Right lobe of liver (tissue), 6 donors: ENCODE results near the gene CYLD. TPM values are rescaled to one million over a fixed set of nuclear protein-coding genes. Genes with fewer than 3 reads are reported as not detected.

Source experiments
- ATAC-seq, 4 donors: fragments of 200-7000 bp; cut with Tn5 transposase; one replicate each; pipeline ENCODE4 v1.9.1; 2020; ENCODE audit warnings: mild to moderate bottlenecking in 4 of 4, moderate library complexity in 4 of 4
- DNase-seq, 3 donors: peaks; one replicate each; pipeline ENCODE4 v3.0.0-alpha.2; 2020
- H3K27ac ChIP-seq, 3 donors: fragments of 200-600 bp; one replicate each; pipeline ENCODE4 v1.8.0; 2022
- H3K27me3 ChIP-seq, 2 donors: fragments of 200-600 bp; one replicate each; pipeline ENCODE4 v1.8.0; 2022
- H3K36me3 ChIP-seq, 4 donors: fragments of 200-600 bp; sonication (generic) in 1 of 4; one replicate each; pipeline versions ENCODE4 v1.5.1 to v1.8.0; 2017 to 2022; ENCODE audit warnings: control low read depth in 1 of 4
- H3K4me1 ChIP-seq, 4 donors: fragments of 200-600 bp; sonication (generic) in 1 of 4; one replicate each; pipeline versions ENCODE4 v1.5.1 to v1.8.0; 2017 to 2022; ENCODE audit warnings: control low read depth in 1 of 4
- H3K4me3 ChIP-seq, 3 donors: fragments of 200-600 bp; one replicate each; pipeline ENCODE4 v1.8.0; 2022
- H3K9me3 ChIP-seq, 4 donors: fragments of 200-600 bp; sonication (generic) in 1 of 4; one replicate each; pipeline versions ENCODE4 v1.5.1 to v1.8.0; 2017 to 2022; ENCODE audit warnings: control low read depth in 1 of 4
- CTCF ChIP-seq, 4 donors: fragments of 200-600 bp in 3 of 4; fragments of 450-650 bp in 1 of 4; IDR thresholded peaks; one replicate each; pipeline versions ENCODE4 v1.5.1 to v1.8.0; 2016 to 2022; ENCODE audit warnings: antibody characterized with exemption in 4 of 4, mild to moderate bottlenecking in 2 of 4
- POLR2A ChIP-seq: fragments of 450-650 bp; IDR thresholded peaks from one replicate; pipeline ENCODE4 v1.6.1; 2017; ENCODE audit warnings: antibody characterized with exemption, mild to moderate bottlenecking
- WGBS: methylation state at CpG from one replicate; pipeline ENCODE4 v1.1.6; 2018; ENCODE audit warnings: low coverage, low lambda C conversion rate; ENCODE audit not compliant: insufficient coverage; ENCODE audit errors: missing lambda C conversion rate; 5-methylcytosine and 5-hydroxymethylcytosine counted together
- intact Hi-C, 2 donors: fragments of 100-400 bp; cut with DNase I; formaldehyde crosslinking; loops; one replicate each; pipeline versions ENCODE4 v1.11.2 to v1.14.1; 2022
- total RNA-seq, 6 experiments: library from RNA; depleted of rRNA in 2 of 6; stranded (reverse); fragments of >200 nt in 2 of 6; fragmentation: NEBNext Ultra II Directional in 3 of 6; extraction: Animal tissue kit (Norgen Biotek cat#: 25700) in 3 of 6; gene quantifications; one replicate each; pipeline versions ENCODE4 v1.1.0 to v1.2.4, GENCODE V29; 2016 to 2023
- donor health status: DM: no; HTN: yes; CAD: no.
- donor health status: DM: no; HTN: no; CAD: no.
- donor health status: DM: no; HTN: no; CAD: no.
- donor health status: DM: no; HTN: yes; CAD: no.
- donor health status: DM: no; HTN: yes; CAD: no.

CYLD gene
- total RNA-seq, 6 experiments from 2014 or later, result 17.0 to 34.2 (median 19.5) TPM

- H3K4me1 ChIP-seq, result peaks cover 0 to 55% (median 20%) of the 10 kb centered on the region in 4 donors
- H3K9me3 ChIP-seq, result no peaks in the 10 kb centered on the region
- DNase-seq, result peak in 2 of 3 donors; percentile 42 to 75
- peak; percentile 64 to 82 (median 69) for ATAC-seq
- 26% methylated on average over 2 of the region's 2 CpGs for WGBS
- no peaks in the 10 kb centered on the region for H3K36me3 ChIP-seq
- intact Hi-C loops, result no loop called here
- no peak overlapping the region for H3K4me3 ChIP-seq
- no peak for TF ChIP-seq CTCF (IDR thresholded peaks at IDR 0.05)
- no peak for TF ChIP-seq POLR2A
- no peaks in the 10 kb centered on the region for H3K27me3 ChIP-seq
- peak overlapping the region; percentile 62 to 87 (median 62) for H3K27ac ChIP-seq
Observed at GRCh38 chr16:50838885-50839284, 97.0 kb downstream of the CYLD start.

- Histone ChIP-seq H3K4me1 (peaks cover 0 to 59% (median 22%) of the 10 kb centered on the region in 4 donors), H3K27ac (peak overlapping the region in 2 of 3 donors; percentile 62 to 87), H3K9me3 (no peaks in the 10 kb centered on the region), H3K4me3 (no peak overlapping the region), H3K36me3 (no peaks in the 10 kb centered on the region), H3K27me3 (no peaks in the 10 kb centered on the region)
- intact Hi-C loops, result no loop called here
- TF ChIP-seq CTCF (IDR thresholded peaks at IDR 0.05) (no peak), POLR2A (no peak)
- WGBS, result 97% methylated on average over 4 of the region's 5 CpGs
- no peak for ATAC-seq
- DNase-seq, result no peak
Observed at GRCh38 chr16:50839356-50839755, 97.5 kb downstream of the CYLD start.

GRCh38 chr16:50839920-50840729, 98.2 kb downstream of the CYLD start:
- Histone ChIP-seq H3K4me3 (no peak overlapping the region), H3K4me1 (peaks cover 0 to 67% (median 26%) of the 10 kb centered on the region in 4 donors), H3K27ac (peak overlapping the region in 2 of 3 donors; percentile 85 to 87), H3K36me3 (no peaks in the 10 kb centered on the region), H3K9me3 (no peaks in the 10 kb centered on the region), H3K27me3 (no peaks in the 10 kb centered on the region)
- intact Hi-C loops, result no loop called here
- TF ChIP-seq POLR2A, result no peak
- no peak for TF ChIP-seq CTCF (IDR thresholded peaks at IDR 0.05)
- DNase-seq (no peak), ATAC-seq (peak in 1 of 4 donors; percentile 3)
- whole genome bisulfite sequencing, result 81% methylated on average over 3 of the region's 16 CpGs

- peaks cover 0 to 63% (median 27%) of the 10 kb centered on the region in 4 donors for H3K4me1 ChIP-seq
- no peak for TF ChIP-seq CTCF (IDR thresholded peaks at IDR 0.05)
- TF ChIP-seq POLR2A, result no peak
- WGBS, result 33% methylated on average over 27 of the region's 44 CpGs
- H3K9me3 ChIP-seq, result no peaks in the 10 kb centered on the region
- no peak for DNase-seq
- H3K4me3 ChIP-seq, result peak overlapping the region; percentile 18 to 35 (median 28)
- no peak for ATAC-seq
- intact Hi-C loops, result no loop called here
- H3K27me3 ChIP-seq, result no peaks in the 10 kb centered on the region
- H3K36me3 ChIP-seq, result no peaks in the 10 kb centered on the region
- peak overlapping the region; percentile 36 to 87 (median 85) for H3K27ac ChIP-seq
Observed at GRCh38 chr16:50841081-50841886, 99.4 kb downstream of the CYLD start.
